ENCODE data around the gene MYBL2.

MYBL2 gene

DNA sequence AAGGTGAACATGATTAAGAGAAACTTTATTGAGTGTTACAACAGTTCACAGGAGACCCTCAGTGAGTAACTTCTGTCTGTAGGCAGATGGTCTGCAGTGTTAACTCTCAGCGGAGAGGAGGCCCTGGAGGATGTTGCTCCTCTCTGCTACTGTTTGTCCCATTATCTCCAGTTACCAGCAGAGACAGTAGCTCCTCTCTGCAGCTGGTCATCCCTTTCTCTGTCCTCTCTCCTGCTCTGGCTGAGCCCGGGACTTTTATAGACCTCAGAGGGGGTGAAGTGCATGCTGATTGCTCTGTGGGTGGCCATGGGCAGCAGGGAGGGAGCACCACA, 54.1 kb downstream of the MYBL2 start:
- H3K27me3 Mint-ChIP-seq = no peaks in the 10 kb centered on the region
- peaks cover 0 to 3% of the 10 kb centered on the region in 2 donors for H3K4me1 Mint-ChIP-seq (ENCODE audit: low read depth in 2 of 2)
- H3K9me3 Mint-ChIP-seq = no peaks in the 10 kb centered on the region
- no peaks in the 10 kb centered on the region for H3K36me3 Mint-ChIP-seq (ENCODE audit: insufficient read depth)
- ATAC-seq (replicated peaks) = no peak
- H3K4me3 Mint-ChIP-seq = no peak overlapping the region
- H3K27ac Mint-ChIP-seq = no peak overlapping the region
- no peak for DNase-seq

- Mint-ChIP-seq H3K27me3 (peaks cover 0 to 4% of the 10 kb centered on the region in 2 donors), H3K4me1 (ENCODE audit: low read depth in 2 of 2) (peaks cover 0 to 3% of the 10 kb centered on the region in 2 donors), H3K4me3 (no peak overlapping the region), H3K36me3 (ENCODE audit: insufficient read depth) (no peaks in the 10 kb centered on the region), H3K27ac (no peak overlapping the region), H3K9me3 (no peaks in the 10 kb centered on the region)
- DNase-seq (no peak), ATAC-seq (replicated peaks) (no peak)
Observed at GRCh38 chr20:43721429-43722152, 54.7 kb downstream of the MYBL2 start.

GRCh38 chr20:43722153-43722505, 55.2 kb downstream of the MYBL2 start:
- Mint-ChIP-seq H3K4me1 (ENCODE audit: low read depth in 2 of 2) (peaks cover 0 to 3% of the 10 kb centered on the region in 2 donors), H3K4me3 (no peak overlapping the region), H3K36me3 (ENCODE audit: insufficient read depth) (no peaks in the 10 kb centered on the region), H3K27me3 (peaks cover 0 to 9% of the 10 kb centered on the region in 2 donors), H3K27ac (no peak overlapping the region), H3K9me3 (no peaks in the 10 kb centered on the region)
- DNase-seq (no peak), ATAC-seq (replicated peaks) (peak; percentile 55)

- Mint-ChIP-seq H3K4me1 (ENCODE audit: low read depth in 2 of 2) (peaks cover 1 to 4% of the 10 kb centered on the region in 2 donors), H3K27ac (no peak overlapping the region), H3K27me3 (peaks cover 0 to 9% of the 10 kb centered on the region in 2 donors), H3K36me3 (ENCODE audit: insufficient read depth) (no peaks in the 10 kb centered on the region), H3K9me3 (no peaks in the 10 kb centered on the region), H3K4me3 (no peak overlapping the region)
- ATAC-seq (replicated peaks) = no peak
- no peak for DNase-seq
Observed at GRCh38 chr20:43723186-43723585, 56.3 kb downstream of the MYBL2 start.

DNA sequence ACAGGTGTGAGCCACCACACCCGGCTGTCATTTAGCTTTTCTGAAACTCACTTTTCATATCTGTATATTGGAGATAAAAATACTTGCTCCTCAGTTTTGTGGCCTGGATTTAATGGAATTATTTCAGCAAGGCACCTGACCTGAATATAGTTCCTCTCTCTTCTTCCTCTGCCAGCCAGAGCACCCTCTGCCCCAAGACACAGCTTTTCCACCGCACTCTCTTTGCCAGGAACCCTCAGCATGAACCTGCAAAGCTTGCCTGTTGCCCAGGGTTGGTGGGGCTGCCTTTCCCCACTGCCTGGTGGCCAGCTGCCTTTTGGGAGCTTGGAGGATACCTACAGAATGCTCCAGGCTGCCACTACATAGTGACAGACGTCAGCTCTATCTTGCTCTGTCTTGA, 56.8 kb downstream of the MYBL2 start:
- Mint-ChIP-seq H3K9me3 (no peaks in the 10 kb centered on the region), H3K36me3 (ENCODE audit: insufficient read depth) (no peaks in the 10 kb centered on the region), H3K4me1 (ENCODE audit: low read depth in 2 of 2) (peaks cover 6% of the 10 kb centered on the region in 2 donors), H3K27me3 (peaks cover 0 to 9% of the 10 kb centered on the region in 2 donors), H3K27ac (no peak overlapping the region), H3K4me3 (no peak overlapping the region)
- DNase-seq (no peak), ATAC-seq (replicated peaks) (no peak)

DNA sequence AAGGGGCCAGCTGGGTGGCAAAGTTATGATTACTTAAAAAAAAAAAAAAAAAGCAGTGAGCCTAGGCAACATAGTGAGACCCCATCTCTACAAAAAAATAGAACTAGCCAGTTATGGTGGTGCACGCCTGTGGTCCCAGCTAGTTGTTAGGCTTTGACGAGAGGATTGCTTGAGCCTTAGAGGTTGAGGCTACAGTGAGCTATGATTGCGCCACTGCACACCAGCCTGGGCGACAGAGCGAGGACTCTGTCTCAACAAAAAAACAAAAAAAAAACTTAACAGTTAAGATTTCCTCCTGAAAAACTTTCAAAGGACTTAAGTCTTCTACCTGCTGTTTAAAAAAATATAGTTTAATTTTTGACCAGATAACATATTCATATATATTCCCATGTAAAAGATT, 57.5 kb downstream of the MYBL2 start:
- no peak for ATAC-seq (replicated peaks)
- Mint-ChIP-seq H3K4me3 (no peak overlapping the region), H3K4me1 (ENCODE audit: low read depth in 2 of 2) (peaks cover 6% of the 10 kb centered on the region in 2 donors), H3K36me3 (ENCODE audit: insufficient read depth) (no peaks in the 10 kb centered on the region), H3K27me3 (peaks cover 0 to 9% of the 10 kb centered on the region in 2 donors), H3K9me3 (no peaks in the 10 kb centered on the region), H3K27ac (no peak overlapping the region)
- DNase-seq = no peak

DNA sequence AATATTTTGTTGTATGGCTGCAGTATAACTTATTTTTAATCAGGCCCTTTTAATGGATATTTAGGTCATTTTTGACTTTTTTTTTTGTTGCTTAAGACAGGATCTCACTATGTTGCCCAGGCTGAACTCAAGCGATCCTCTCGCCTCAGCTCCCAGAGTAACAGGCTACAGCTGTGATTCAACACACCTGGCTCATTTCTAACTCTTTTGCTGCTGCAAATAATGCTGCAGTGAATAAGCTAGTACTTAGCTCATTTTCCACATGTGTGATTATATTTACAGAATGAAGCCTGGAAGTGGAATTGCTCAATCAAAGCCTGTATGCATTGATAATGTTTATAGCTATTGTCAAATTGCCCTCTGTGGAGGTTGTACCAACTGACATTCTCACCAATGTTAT, 58.8 kb downstream of the MYBL2 start:
- Mint-ChIP-seq H3K27me3 (peaks cover 0 to 13% of the 10 kb centered on the region in 2 donors), H3K4me3 (no peak overlapping the region), H3K36me3 (ENCODE audit: insufficient read depth) (no peaks in the 10 kb centered on the region), H3K9me3 (no peaks in the 10 kb centered on the region), H3K4me1 (ENCODE audit: low read depth in 2 of 2) (peaks cover 6% of the 10 kb centered on the region in 2 donors), H3K27ac (no peak overlapping the region)
- ATAC-seq (replicated peaks) = no peak
- DNase-seq = no peak

DNA sequence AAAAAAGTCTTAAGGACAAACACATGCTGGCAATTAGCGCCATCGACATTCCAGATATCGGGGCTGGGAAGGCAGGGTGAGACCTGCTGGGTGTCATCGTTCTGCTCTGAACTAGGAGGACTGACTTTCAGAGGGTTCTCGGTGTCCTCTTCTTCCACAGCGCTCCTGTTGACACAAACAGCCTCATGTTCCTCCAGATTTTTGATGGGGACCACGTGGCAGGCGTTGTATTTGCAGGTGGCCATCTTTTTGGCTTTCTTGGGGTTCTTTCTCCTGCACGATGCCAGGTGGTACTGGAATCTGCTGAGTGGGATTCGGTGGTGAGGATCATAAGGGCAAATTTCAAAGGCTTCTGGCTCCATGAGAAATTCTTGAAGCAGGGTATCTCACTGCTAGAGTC, 59.4 kb downstream of the MYBL2 start:
- no peak overlapping the region for H3K4me3 Mint-ChIP-seq
- DNase-seq (no peak), ATAC-seq (replicated peaks) (no peak)
- H3K27ac Mint-ChIP-seq = no peak overlapping the region
- peaks cover 6% of the 10 kb centered on the region in 2 donors for H3K4me1 Mint-ChIP-seq (ENCODE audit: low read depth in 2 of 2)
- peaks cover 0 to 20% of the 10 kb centered on the region in 2 donors for H3K27me3 Mint-ChIP-seq
- no peaks in the 10 kb centered on the region for H3K9me3 Mint-ChIP-seq
- no peaks in the 10 kb centered on the region for H3K36me3 Mint-ChIP-seq (ENCODE audit: insufficient read depth)

DNA sequence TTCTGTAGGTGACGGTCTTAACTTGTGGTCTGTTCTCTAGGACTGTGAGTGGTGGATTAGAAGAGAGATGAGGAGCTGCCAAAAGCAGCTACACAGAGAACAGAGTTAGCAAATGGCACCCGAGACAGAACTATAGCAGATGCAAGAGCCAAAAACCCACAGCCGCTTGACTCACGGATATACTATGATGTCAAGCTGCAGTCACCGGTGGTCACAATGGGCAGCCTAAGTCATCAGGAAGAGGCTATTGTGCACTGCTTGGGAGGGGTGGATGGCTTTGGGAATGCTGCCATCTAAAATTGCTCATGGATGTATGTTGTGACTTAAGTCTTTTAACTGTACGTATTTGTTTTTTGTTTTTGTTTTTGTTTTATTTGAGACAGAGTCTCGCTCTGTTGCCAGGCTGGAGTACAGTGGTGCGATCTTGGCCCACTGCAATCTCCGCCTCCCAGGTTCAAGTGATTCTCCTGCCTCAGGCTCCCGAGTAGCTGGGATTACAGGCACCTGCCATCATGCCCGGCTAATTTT, 60.0 kb downstream of the MYBL2 start, which contains the start of gene GTSF1L:
GTSF1L (minus strand) TSS at position 192 of the 528 bp plus-strand sequence. CDS start 308 bp downstream, outside the sequence.
- H3K4me3 Mint-ChIP-seq = no peak within 1 kb of the TSS
- DNase-seq (no peak), ATAC-seq (replicated peaks) (no peak)
- no peaks in the 10 kb centered on the region for H3K9me3 Mint-ChIP-seq
- peaks cover 0 to 25% of the 10 kb centered on the region in 2 donors for H3K27me3 Mint-ChIP-seq
- peaks cover 5 to 6% of the 10 kb centered on the region in 2 donors for H3K4me1 Mint-ChIP-seq (ENCODE audit: low read depth in 2 of 2)
- no peak within 1 kb of the TSS for H3K27ac Mint-ChIP-seq
- H3K36me3 Mint-ChIP-seq (ENCODE audit: insufficient read depth) = no peaks in the 10 kb centered on the region

DNA sequence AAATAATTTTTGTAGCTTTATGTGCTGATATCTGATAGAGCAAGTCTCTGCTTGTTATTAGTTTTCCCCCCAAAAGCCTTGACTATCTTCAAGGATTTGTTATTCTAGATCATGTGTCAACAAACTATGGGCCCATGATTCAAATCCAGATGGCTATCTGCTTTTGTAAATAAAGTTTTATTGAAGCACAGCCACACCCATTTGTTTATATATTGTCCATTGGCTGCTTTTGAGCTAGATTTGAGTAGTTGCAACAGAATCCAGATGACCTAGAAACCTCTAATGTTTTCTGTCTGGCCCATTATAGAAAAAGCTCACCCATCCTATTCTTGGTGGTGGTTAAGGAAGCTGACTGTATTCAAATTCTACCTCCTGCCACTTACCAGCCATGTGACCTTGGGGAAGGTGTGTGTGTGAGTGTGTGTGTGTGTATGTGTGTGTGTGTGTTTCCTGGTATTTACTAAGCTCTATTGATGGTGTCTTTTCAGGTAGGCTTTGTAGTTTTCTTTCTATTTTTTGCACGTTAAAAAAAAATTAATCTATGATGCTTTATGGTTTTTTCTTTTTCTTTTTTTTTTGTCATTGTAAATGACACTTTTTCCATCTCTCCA, 61.2 kb downstream of the MYBL2 start:
- Mint-ChIP-seq H3K4me1 (ENCODE audit: low read depth in 2 of 2) (peaks cover 3 to 6% of the 10 kb centered on the region in 2 donors), H3K4me3 (no peak overlapping the region), H3K27ac (no peak overlapping the region), H3K27me3 (peaks cover 0 to 37% of the 10 kb centered on the region in 2 donors), H3K36me3 (ENCODE audit: insufficient read depth) (no peaks in the 10 kb centered on the region), H3K9me3 (no peaks in the 10 kb centered on the region)
- DNase-seq (no peak), ATAC-seq (replicated peaks) (no peak)

DNA sequence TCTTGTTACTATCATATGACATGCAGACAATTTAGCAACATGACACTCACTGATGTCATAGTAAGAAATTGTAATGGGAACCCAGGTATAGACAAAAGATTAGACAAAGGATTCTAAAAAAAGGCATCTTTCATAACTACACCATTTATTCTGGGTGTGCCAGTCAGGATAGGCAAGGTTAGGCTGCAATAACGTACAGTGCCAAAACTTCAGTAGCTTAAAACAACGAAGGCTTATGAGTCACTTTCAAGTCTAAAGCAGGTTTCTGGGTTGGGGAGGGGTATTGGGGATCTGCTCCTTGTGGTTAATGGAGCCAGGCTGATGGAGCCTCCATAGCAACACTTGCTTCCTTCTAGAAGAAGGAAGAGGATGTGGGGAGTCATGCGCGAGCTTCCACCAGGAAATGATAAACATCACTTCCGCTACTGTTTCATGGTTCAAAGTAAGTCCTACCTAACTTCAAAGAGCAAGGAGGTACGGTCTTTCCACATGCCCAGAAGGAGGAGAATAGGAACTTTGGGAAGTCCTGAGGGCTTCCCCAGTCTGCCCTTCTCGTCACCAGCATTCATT, 61.9 kb downstream of the MYBL2 start:
- Mint-ChIP-seq H3K27ac (no peak overlapping the region), H3K4me1 (ENCODE audit: low read depth in 2 of 2) (peaks cover 3 to 6% of the 10 kb centered on the region in 2 donors), H3K36me3 (ENCODE audit: insufficient read depth) (no peaks in the 10 kb centered on the region), H3K9me3 (no peaks in the 10 kb centered on the region), H3K27me3 (peaks cover under 1 to 44% of the 10 kb centered on the region in 2 donors), H3K4me3 (no peak overlapping the region)
- DNase-seq (no peak), ATAC-seq (replicated peaks) (no peak)

DNA sequence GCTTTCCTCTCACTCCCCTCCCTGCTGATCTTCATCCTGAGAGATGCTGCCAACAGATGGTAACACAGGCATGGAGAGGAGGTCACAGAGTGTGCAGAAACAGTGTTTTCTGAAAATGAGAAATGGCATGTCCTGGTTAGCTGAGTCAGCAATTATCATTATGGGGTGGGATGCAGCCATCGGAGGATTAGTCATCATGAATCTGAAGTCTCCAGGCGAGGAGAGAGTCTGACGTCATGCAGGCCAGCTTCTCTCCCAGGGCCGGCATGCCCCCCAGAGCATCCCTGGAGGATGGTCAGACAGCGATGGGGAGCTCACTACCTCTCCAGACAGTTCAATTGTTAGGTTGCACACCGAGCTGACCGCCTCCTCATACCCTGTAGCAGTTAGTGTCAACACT, 64.6 kb downstream of the MYBL2 start:
- no peaks in the 10 kb centered on the region for H3K9me3 Mint-ChIP-seq
- H3K4me1 Mint-ChIP-seq (ENCODE audit: low read depth in 2 of 2) = peaks cover 3 to 6% of the 10 kb centered on the region in 2 donors
- H3K36me3 Mint-ChIP-seq (ENCODE audit: insufficient read depth) = no peaks in the 10 kb centered on the region
- no peak overlapping the region for H3K4me3 Mint-ChIP-seq
- peaks cover 10 to 62% of the 10 kb centered on the region in 2 donors for H3K27me3 Mint-ChIP-seq
- no peak for DNase-seq
- ATAC-seq (replicated peaks) = no peak
- H3K27ac Mint-ChIP-seq = no peak overlapping the region

DNA sequence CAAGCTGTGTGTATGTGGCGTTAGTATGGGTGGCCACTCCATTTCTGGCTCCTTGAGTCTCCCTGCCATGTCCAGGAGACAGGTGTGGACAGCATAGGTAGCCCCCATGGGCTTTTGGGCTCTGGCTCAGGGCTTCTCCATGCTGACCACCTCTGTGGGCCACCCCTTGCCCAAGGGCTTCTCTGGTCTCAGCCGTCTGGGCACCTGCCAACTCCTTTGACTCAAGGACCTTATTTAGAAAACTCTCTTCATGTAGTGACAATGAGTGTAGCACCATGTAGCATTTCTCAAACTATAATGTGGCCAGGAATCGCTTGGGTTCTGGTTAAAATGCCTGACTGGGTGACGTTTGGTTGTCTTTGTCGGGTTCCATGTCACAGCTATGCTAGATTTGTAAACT, 65.0 kb downstream of the MYBL2 start:
- peaks cover 3 to 6% of the 10 kb centered on the region in 2 donors for H3K4me1 Mint-ChIP-seq (ENCODE audit: low read depth in 2 of 2)
- no peak overlapping the region for H3K4me3 Mint-ChIP-seq
- DNase-seq = no peak
- H3K36me3 Mint-ChIP-seq (ENCODE audit: insufficient read depth) = no peaks in the 10 kb centered on the region
- no peak for ATAC-seq (replicated peaks)
- H3K27ac Mint-ChIP-seq = no peak overlapping the region
- no peaks in the 10 kb centered on the region for H3K9me3 Mint-ChIP-seq
- H3K27me3 Mint-ChIP-seq = peaks cover 10 to 57% of the 10 kb centered on the region in 2 donors
